ENCODE measurements around the gene AQP3.

- no peak for TF ChIP-seq MAFK (IDR thresholded peaks at IDR 0.05; ENCODE audit: low read depth, low read length)
- no peak for TF ChIP-seq RAD21 (IDR thresholded peaks at IDR 0.05; ENCODE audit: low read length)
- no peak for TF ChIP-seq USF2 (IDR thresholded peaks at IDR 0.05; ENCODE audit: low read depth, low read length)
- TF ChIP-seq POLR2A (IDR thresholded peaks at IDR 0.05; ENCODE audit: low read depth, low read length): no peak
- TF ChIP-seq FOS (IDR thresholded peaks at IDR 0.05; ENCODE audit: low read depth, low read length): no peak
- TF ChIP-seq CTCF (conservative IDR thresholded peaks at IDR 0.05; ENCODE audit: low read depth, low read length): no peak
- no peak for TF ChIP-seq CEBPB (IDR thresholded peaks at IDR 0.05; ENCODE audit: low read depth, low read length)
- TF ChIP-seq SMC3 (IDR thresholded peaks at IDR 0.05; ENCODE audit: low read depth, low read length): no peak
- no peak for TF ChIP-seq BHLHE40 (IDR thresholded peaks at IDR 0.05; ENCODE audit: low read depth, low read length)
- no peak for TF ChIP-seq MXI1 (IDR thresholded peaks at IDR 0.05; ENCODE audit: borderline replicate concordance, low read depth, low read length)
- no peak for TF ChIP-seq ELK1 (IDR thresholded peaks at IDR 0.05; ENCODE audit: borderline replicate concordance, low read depth, low read length)
- TF ChIP-seq CHD1 (IDR thresholded peaks at IDR 0.05; ENCODE audit: low read depth, low read length): no peak
- no peak for TF ChIP-seq RCOR1 (IDR thresholded peaks at IDR 0.05; ENCODE audit: insufficient replicate concordance, low read length)
These were observed 583 bp upstream of the AQP3 start for GRCh38 chr9:33447799-33448553.
